ENCODE measurements around the gene NDUFA7. TPM values are rescaled to one million over a fixed set of nuclear protein-coding genes. Genes with fewer than 3 reads are reported as not detected.
A peak's percentile ranks its signal among the peaks of the same experiment; 100 is the strongest.
"Not testable (repeated sequence)": the region's sequence is repeated elsewhere in the genome, so short reads cannot be mapped to it uniquely, and the experiment has no call there.

NDUFA7 gene
- total RNA-seq, 1 donor, result 15.3 TPM

DNA sequence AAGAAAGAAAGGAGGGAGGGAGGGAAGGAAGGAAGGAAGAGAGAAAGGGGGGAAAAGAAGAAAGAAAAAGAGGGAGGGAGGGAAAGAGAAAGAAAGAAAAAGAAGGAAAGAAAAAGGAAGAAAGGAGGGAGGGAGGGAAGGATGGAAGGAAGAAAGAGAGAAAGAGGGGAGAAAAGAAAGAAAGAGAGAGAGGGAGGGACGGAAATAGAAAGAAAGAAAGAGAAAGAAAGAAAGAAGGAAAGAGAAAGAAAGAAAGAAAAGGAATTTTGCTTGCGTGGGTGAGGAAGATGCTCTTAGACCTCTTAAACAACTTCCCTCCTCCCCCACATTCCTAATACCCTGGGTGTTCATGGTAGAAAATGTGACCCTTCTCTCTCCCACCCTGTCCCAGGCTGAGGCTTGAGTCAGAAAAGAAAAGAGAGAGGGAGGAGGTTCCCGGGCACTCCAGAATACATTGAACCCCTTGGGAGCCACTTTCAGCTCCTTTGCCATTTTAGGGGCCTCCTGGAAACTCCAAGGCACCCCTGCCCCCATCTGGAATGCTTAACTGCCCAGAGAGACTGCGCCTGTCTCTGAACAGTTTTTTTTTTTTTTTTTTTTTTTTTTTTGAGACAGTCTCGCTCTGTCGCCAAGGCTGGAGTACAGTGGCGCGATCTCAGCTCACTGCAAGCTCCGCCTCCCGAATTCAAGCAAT is 31.1 kb upstream of the NDUFA7 start:
- peaks cover 3% of the 10 kb centered on the region for H3K27me3 ChIP-seq (ENCODE audit: insufficient read depth, low read length)

DNA sequence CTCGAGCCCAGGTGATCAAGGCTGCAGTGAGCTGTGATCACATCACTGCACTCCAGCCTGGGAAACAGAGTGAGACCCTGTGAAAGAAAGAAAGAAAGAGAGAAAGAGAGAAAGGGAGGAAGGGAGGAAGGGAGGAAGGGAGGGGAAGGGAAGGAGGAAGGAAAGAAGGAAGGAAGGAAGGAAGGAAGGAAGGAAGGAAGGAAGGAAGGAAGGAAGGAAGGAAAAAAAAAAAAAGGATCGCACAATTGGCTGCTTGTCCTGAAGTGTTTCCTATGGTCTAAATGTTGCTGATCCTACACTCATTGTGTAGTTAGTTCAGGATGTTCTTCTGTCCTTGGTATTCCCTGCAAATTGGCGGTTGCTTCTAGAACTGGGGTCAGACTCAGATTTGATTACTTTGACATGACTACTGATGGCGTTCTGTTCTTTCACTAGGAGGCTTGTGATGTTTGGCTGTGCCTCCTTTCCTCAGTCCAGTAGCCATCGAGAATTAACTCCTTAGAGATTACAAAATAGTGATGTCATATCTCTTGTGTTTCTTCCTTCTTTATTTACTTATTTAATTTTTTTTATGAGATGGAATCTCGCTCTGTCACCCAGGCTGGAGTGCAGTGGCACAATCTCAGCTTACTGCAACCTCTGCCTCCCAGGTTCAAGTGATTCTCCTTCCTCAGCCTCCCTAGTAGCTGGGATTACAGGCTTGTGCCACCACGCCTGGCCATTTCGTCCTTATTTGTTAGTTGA is 28.6 kb upstream of the NDUFA7 start:
- H3K4me3 ChIP-seq (ENCODE audit: low read length); H3K9me3 ChIP-seq (ENCODE audit: low read depth, low read length); H3K27me3 ChIP-seq (ENCODE audit: insufficient read depth, low read length); H3K4me1 ChIP-seq (ENCODE audit: insufficient read depth, low read length): not testable (repeated sequence)

More for the DNA sequence above, 31.1 kb upstream of the NDUFA7 start:
- Histone ChIP-seq H3K9me3 (ENCODE audit: low read depth, low read length) (no peaks in the 10 kb centered on the region), H3K4me3 (ENCODE audit: low read length) (no peak overlapping the region), H3K4me1 (ENCODE audit: insufficient read depth, low read length) (no peaks in the 10 kb centered on the region)

DNA sequence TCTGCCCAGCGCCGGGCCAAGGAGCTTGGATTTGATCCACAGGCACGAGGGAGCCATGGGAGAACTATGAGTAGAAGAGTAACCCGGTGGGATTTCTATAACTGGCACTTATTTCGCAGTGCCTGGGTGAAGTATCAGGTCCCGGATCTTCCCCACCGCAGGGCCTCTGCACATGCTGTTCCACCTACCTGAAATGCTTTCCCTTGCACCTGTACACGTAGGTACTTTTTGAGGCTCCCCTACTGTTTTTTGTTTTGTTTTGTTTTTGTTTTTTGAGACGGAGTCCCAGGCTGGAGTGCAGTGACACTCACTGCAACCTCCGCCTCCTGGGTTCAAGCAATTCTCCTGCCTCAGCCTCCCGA is 22.3 kb upstream of the NDUFA7 start:
- peaks cover 44% of the 10 kb centered on the region for H3K27me3 ChIP-seq (ENCODE audit: insufficient read depth, low read length)
- no peak overlapping the region for H3K4me3 ChIP-seq (ENCODE audit: low read length)

DNA sequence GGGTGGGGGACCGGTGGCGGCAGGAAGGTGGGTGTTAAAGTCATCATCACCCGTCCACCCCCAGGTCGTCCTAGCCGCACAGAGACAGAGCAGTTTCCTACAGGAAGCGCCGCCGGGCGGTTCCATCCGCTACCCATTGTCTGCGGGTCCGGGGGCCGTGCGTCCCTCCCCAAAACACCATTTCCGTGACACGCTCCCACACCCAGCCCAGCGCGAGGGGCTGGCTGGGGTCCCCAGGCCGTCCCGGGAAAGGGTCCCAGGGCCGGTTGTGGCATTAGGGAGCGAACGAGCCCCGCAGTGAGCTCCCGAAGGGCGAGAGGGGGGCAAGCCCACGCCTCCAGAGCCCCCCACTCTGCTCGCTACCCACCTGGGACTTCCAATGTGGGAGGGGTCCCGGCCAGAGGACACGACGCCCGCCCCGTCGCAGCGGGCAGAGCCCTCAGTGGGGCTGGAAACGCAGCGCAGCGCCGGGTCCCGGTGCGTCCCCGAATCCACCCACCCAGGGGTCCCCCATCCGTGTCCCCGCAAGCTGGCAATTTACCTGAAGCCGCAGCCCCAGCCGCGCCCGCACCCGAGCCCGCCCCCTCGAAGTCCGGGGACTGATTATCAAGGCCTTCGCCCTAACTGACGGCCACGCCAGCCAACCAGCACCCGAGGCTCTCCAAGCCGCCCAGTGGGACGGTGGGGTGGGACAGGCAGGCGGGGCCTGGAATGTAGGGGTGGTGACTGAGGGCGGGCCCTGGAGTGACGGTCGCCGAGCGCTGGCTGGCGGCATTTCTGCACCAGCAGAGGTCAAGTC is 21.7 kb upstream of the NDUFA7 start, which contains the start of gene KANK3:
Gene KANK3 (minus strand): TSS at position 579 of the 799 bp plus-strand sequence. CDS start 5,434 bp downstream, outside the sequence.
- peaks cover 11% of the 10 kb centered on the region for H3K4me1 ChIP-seq (ENCODE audit: insufficient read depth, low read length)
- H3K9me3 ChIP-seq (ENCODE audit: low read depth, low read length), result no peaks in the 10 kb centered on the region
- peaks cover 44% of the 10 kb centered on the region for H3K27me3 ChIP-seq (ENCODE audit: insufficient read depth, low read length)
- H3K4me3 ChIP-seq (ENCODE audit: low read length), result peak within 1 kb of the TSS; percentile 25

More for the DNA sequence above, 22.3 kb upstream of the NDUFA7 start:
- no peaks in the 10 kb centered on the region for H3K9me3 ChIP-seq (ENCODE audit: low read depth, low read length)
- peaks cover 11% of the 10 kb centered on the region for H3K4me1 ChIP-seq (ENCODE audit: insufficient read depth, low read length)

DNA sequence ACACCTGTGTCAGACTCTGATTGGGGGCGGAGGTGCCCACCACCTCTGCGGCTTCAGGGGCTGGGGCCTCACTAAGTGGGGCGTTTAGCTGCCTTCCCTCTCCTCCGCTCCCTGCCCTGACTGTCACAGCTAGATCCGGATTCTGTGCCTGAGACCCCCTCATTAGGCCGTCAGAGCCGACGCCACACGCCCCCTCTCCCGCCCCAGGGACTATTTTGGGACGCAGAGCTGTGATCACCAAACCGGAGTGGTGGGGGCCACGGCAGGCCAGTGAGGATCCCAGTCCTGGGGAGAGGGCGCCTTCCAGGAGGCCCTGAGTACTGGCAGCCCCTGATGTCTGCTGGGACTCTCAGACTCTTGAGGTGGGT is 21.1 kb upstream of the NDUFA7 start:
- Histone ChIP-seq H3K27me3 (ENCODE audit: insufficient read depth, low read length) (peaks cover 44% of the 10 kb centered on the region), H3K4me3 (ENCODE audit: low read length) (no peak overlapping the region)

DNA sequence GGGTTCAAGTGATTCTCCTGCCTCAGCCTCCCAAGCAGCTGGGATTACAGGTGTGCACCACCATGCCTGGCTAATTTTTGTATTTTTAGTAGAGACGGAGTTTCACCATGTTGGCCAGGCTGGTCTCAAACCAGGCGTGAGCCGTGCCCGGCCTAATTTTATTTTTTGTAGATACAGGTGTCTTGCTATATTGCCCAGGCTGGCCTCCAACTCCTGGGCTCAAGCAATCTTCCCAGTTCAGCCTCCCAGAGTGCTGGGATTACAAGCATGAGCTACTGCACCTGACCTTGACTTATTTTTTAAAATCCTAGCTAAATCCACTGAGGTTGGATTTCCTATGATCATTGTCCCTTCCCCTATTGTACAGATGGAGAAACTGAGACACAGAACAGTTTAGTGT is 20.3 kb upstream of the NDUFA7 start:
- H3K4me1 ChIP-seq (ENCODE audit: insufficient read depth, low read length), result peaks cover 11% of the 10 kb centered on the region
- peaks cover 48% of the 10 kb centered on the region for H3K27me3 ChIP-seq (ENCODE audit: insufficient read depth, low read length)
- not testable (repeated sequence) for H3K9me3 ChIP-seq (ENCODE audit: low read depth, low read length); H3K4me3 ChIP-seq (ENCODE audit: low read length)

More for the DNA sequence above, 21.1 kb upstream of the NDUFA7 start:
- Histone ChIP-seq H3K4me1 (ENCODE audit: insufficient read depth, low read length) (peaks cover 11% of the 10 kb centered on the region), H3K9me3 (ENCODE audit: low read depth, low read length) (no peaks in the 10 kb centered on the region)

DNA sequence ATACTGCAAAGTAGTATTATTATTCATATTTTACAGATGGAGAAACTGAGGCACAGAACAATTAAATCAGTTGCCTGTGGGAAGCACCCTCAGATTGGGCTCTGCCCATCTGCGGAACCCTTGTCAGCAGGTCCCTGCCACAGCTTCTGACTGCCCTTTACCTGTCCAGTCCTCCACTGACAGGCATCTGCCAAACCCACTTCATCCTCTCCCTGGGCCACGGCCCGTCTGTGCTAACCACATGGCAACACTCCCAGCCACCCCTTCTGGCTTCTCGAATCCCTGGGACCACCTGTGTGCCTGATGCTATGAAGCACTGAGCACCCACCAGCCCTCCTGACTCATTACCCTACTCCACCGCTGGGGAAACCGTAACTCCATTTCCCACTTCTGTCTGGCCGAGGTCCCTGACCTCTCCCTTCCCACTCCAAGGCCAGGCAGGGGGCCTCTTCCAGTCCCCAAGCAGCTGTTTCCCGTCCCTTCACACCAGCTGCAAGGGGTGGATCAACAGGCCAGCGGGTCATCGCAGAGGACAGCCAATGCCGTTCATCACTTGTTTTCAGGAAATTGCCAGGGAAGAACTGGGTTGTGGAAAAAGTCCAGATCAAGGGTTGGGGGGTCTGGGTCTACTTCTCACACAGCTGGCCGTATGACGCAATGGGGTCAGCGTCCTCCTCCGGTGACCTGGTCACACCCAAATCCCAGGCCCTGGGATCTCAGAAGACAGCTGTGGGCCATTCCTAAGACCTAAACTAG is 19.3 kb upstream of the NDUFA7 start:
- Histone ChIP-seq H3K9me3 (ENCODE audit: low read depth, low read length) (no peaks in the 10 kb centered on the region), H3K27me3 (ENCODE audit: insufficient read depth, low read length) (peaks cover 57% of the 10 kb centered on the region), H3K4me3 (ENCODE audit: low read length) (no peak overlapping the region), H3K4me1 (ENCODE audit: insufficient read depth, low read length) (peaks cover 17% of the 10 kb centered on the region)

DNA sequence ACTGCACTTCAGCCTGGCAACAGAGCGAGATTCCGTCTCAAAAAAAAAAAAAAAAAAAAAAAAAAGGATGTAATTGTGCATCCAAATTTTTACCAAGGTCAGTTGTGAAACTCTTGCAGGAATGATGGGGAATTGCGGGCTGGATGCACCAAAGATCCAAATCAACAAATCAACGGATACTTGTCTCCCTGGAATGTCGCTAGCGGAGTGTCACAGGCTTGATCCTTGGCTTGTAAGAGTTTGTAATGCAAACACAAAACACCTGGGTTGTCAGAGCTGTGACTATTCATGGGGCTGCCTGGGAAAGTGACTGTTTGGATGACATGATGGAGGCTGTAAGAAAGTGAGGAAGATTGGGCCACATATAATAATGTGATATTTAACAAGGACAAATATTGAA is 17.7 kb upstream of the NDUFA7 start:
- Histone ChIP-seq H3K4me1 (ENCODE audit: insufficient read depth, low read length) (peaks cover 23% of the 10 kb centered on the region), H3K4me3 (ENCODE audit: low read length) (no peak overlapping the region), H3K27me3 (ENCODE audit: insufficient read depth, low read length) (peaks cover 56% of the 10 kb centered on the region), H3K9me3 (ENCODE audit: low read depth, low read length) (no peaks in the 10 kb centered on the region)

DNA sequence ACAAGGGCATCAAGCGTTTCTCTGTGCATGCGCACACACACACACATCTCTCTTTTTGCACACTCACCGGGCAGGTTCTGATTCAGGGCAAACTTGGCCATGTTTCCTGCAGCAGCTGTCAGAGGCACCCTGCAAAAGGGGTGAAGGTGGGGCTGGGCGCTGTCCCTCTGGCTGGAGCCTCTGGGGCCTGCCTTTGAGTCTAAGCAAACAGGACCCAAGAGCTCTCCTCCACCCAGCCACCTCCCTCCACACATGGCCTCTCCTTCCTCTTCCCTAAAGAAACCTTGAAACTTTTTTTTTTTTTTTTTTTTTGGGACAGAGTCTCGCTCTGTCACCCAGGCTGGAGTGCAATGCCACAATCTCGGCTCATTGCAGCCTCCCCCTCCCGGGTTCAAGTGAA is 16.6 kb upstream of the NDUFA7 start:
- Histone ChIP-seq H3K4me3 (ENCODE audit: low read length) (no peak overlapping the region), H3K9me3 (ENCODE audit: low read depth, low read length) (no peaks in the 10 kb centered on the region), H3K4me1 (ENCODE audit: insufficient read depth, low read length) (peaks cover 14% of the 10 kb centered on the region), H3K27me3 (ENCODE audit: insufficient read depth, low read length) (peaks cover 56% of the 10 kb centered on the region)

DNA sequence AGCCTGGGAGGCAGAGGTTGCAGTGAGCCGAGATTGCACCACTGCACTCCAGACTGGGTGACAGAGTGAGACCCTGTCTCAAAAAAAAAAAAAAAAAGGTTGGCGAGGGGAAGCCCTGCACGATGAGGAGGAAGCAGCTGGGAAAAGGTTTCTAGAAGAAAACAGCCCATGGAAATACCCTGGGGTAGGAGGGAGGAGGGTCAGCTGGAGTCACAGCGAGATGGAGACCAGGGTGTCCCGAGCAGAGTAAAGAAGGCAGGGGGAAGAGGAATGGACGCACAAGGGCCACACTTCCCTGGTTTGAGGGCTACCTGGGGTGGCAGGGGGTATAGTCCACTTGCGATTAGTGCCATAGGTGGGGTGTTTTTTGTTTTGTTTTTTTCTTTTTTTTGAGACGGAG is 15.5 kb upstream of the NDUFA7 start:
- peaks cover 47% of the 10 kb centered on the region for H3K27me3 ChIP-seq (ENCODE audit: insufficient read depth, low read length)
- no peaks in the 10 kb centered on the region for H3K9me3 ChIP-seq (ENCODE audit: low read depth, low read length)

DNA sequence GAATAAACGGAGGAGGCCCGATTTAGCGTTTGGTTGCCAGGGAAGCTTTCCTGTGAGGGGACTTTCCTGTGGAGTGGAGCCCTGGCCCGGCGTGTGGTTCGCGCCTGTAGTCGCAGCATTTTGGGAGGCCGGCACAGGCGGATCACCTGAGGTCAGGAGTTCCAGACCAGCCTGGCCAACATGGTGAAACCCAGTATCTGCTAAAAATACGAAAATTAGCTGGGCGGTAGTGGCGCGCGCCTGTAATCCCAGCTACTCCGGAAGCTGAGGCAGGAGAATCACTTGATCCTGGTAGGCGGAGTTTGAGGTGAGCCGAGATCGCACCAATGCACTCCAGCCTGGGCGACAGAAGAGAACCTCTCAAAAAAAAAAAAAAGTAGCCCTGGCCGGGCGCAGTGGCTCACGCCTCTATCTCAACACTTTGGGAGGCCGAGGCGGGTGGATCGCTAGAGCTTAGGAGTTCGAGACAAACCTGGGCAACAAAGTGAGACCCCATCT is 14.9 kb upstream of the NDUFA7 start:
- H3K4me3 ChIP-seq (ENCODE audit: low read length), result no peak overlapping the region
- no peaks in the 10 kb centered on the region for H3K9me3 ChIP-seq (ENCODE audit: low read depth, low read length)
- H3K4me1 ChIP-seq (ENCODE audit: insufficient read depth, low read length), result peaks cover 12% of the 10 kb centered on the region
- peaks cover 43% of the 10 kb centered on the region for H3K27me3 ChIP-seq (ENCODE audit: insufficient read depth, low read length)

More for the DNA sequence above, 15.5 kb upstream of the NDUFA7 start:
- H3K4me1 ChIP-seq (ENCODE audit: insufficient read depth, low read length), result peaks cover 12% of the 10 kb centered on the region
- H3K4me3 ChIP-seq (ENCODE audit: low read length), result no peak overlapping the region

DNA sequence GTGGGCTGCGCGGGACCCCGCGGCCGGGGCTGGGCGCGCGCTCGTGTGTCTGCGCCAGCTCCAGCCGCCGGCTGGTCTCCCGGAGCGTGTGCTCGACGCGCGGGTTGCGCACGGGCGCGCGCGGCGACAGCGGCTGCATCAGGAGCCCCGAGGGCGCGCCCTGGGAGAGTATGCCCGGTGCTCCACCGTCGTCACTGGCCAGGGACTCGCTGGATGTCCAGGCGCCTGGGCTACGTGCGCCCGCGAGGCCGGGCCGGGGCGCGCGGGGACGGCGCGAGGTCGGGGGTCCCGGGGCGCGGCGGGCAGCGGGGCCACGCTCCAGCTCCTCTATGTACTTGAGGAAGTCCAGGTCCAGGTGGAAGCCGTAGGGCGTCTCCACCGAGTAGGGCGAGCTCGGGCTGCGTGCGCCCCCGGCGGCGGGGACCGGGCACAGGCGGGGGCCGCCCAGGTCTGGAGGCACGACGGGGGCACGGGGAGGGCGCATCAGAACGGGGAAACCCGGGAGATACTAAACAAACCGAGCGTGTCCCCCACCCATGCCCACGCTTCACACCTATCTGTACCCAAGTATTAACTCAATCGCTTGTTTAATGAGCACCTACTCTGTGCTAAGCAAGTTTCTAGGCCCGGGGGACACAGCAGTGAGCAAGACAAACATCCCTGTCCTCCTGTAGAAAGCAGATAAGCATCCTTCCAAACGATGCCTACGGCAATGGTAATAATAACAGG is 14.3 kb upstream of the NDUFA7 start:
- peaks cover 37% of the 10 kb centered on the region for H3K27me3 ChIP-seq (ENCODE audit: insufficient read depth, low read length)
- peaks cover 12% of the 10 kb centered on the region for H3K4me1 ChIP-seq (ENCODE audit: insufficient read depth, low read length)
- no peaks in the 10 kb centered on the region for H3K9me3 ChIP-seq (ENCODE audit: low read depth, low read length)
- no peak overlapping the region for H3K4me3 ChIP-seq (ENCODE audit: low read length)

DNA sequence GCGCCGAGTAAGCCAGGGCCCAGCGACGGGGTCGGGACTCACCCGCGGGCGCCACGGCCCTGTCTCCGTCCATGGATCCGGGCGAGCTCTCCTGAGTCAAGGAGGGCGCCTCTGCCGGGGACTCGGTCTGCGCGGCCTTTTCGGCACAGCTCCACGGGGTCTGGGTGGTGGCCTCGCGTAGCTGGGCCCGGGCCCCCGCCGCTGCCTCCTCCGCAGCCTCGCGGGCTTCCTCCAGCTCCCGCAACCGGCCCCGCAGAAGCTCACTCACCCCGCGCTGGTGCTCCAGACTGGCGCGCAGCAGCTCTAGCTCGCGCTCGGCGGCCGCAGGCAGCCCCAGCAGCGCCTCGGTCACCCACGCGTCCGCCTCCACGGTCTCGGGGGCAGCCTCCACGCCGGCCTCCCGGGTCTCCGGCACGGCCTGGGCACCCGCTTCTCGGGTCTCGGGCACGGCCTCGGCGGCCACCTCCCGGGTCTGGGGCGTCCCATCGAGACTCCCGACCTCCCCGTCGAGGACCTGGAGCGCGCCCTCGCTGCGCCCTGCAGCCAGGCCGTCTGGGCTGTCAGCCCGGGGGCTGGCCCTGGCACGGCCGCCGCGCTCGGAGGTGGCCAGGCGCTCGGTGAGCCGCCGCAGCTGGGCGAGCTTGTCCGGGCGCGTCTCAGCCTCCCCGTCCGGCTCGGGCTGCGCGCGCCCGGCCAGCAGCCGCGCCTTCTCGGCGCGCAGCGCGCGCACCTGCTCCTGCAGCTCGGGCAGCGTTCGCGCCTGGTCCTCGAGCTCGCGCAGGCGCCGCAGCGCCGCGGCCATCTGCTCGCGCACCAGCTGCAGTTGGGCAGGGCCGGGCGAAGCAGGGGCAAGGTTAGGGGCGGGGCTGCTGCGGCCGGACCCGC is 13.5 kb upstream of the NDUFA7 start:
- Histone ChIP-seq H3K9me3 (ENCODE audit: low read depth, low read length) (no peaks in the 10 kb centered on the region), H3K4me1 (ENCODE audit: insufficient read depth, low read length) (peaks cover 12% of the 10 kb centered on the region), H3K4me3 (ENCODE audit: low read length) (no peak overlapping the region), H3K27me3 (ENCODE audit: insufficient read depth, low read length) (peaks cover 34% of the 10 kb centered on the region)
